Measurements from ENCODE around the gene FUT7.
"Not testable (repeated sequence)": the region's sequence is repeated elsewhere in the genome, so short reads cannot be mapped to it uniquely, and the experiment has no call there.

DNA sequence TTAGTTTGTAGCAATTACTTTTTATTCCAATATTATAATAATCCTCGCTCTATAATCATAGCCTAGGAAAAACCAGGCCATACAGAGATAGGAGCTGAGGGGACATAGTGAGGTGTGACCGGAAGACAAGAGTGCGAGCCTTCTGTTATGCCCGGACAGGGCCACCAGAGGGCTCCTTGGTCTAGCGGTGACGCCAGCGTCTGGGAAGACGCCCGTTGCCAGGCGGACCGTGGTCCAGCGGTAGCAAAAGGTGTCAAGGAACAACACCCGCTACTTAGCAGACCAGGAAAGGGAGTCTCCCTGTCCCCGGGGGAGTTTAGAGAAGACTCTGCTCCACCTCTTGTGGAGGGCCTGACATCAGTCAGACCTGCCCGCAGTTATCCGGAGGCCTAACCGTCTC lies 27.6 kb downstream of the FUT7 start:
- not testable (repeated sequence) for TF ChIP-seq POLR2A (IDR thresholded peaks at IDR 0.05)
- TF ChIP-seq, protein P1, sequence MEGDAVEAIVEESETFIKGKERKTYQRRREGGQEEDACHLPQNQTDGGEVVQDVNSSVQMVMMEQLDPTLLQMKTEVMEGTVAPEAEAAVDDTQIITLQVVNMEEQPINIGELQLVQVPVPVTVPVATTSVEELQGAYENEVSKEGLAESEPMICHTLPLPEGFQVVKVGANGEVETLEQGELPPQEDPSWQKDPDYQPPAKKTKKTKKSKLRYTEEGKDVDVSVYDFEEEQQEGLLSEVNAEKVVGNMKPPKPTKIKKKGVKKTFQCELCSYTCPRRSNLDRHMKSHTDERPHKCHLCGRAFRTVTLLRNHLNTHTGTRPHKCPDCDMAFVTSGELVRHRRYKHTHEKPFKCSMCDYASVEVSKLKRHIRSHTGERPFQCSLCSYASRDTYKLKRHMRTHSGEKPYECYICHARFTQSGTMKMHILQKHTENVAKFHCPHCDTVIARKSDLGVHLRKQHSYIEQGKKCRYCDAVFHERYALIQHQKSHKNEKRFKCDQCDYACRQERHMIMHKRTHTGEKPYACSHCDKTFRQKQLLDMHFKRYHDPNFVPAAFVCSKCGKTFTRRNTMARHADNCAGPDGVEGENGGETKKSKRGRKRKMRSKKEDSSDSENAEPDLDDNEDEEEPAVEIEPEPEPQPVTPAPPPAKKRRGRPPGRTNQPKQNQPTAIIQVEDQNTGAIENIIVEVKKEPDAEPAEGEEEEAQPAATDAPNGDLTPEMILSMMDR (IDR thresholded peaks at IDR 0.05): peak in 2 of 3 experiments; percentile 34 to 53
